ENCODE measurements around the gene NMNAT2. TPM values are rescaled to one million over a fixed set of nuclear protein-coding genes. Genes with fewer than 3 reads are reported as not detected.

The NMNAT2 gene
- total and polyA plus RNA-seq, 2 of the 8 experiments (the other 6 are each of a cell fraction or from before 2014, with no cell fraction given), result 6.5 to 20.9 TPM

GRCh38 chr1:183443011-183443410 is 24.8 kb upstream of the NMNAT2 start (continued):
- TF ChIP-seq CTCF (IDR thresholded peaks at IDR 0.05; ENCODE audit: control extremely low read depth in 1 of 3, insufficient read depth in 1 of 3, low read depth in 1 of 3, low read length in 3 of 3) (no peak), NANOG (IDR thresholded peaks at IDR 0.05; ENCODE audit: insufficient read depth, low read depth, low read length, poor library complexity, severe bottlenecking) (no peak), KDM4A (IDR thresholded peaks at IDR 0.05; ENCODE audit: low read depth, low read length, severe bottlenecking) (no peak)
